Ishikawa (cell line): ENCODE measurements around the gene NOP14.
A peak's percentile ranks its signal among the peaks of the same experiment; 100 is the strongest.

Source experiments
- CEBPB ChIP-seq: IDR thresholded peaks from 2 replicates; pipeline ENCODE4 v1.6.1; 2012
- CREB1 ChIP-seq: IDR thresholded peaks from 2 replicates; pipeline ENCODE4 v1.6.1; 2012; ENCODE audit warnings: low read depth
- EGR1 ChIP-seq: IDR thresholded peaks from 2 replicates; pipeline ENCODE4 v1.6.1; 2012
- EP300 ChIP-seq: IDR thresholded peaks from 2 replicates; pipeline ENCODE4 v1.6.1; 2012; ENCODE audit warnings: borderline replicate concordance
- FOXM1 ChIP-seq: IDR thresholded peaks from 2 replicates; pipeline ENCODE4 v1.6.1; 2012; ENCODE audit warnings: low read depth, borderline replicate concordance
- NFIC ChIP-seq: IDR thresholded peaks from 2 replicates; pipeline ENCODE4 v1.6.1; 2012
- RAD21 ChIP-seq: IDR thresholded peaks from 2 replicates; pipeline ENCODE4 v1.6.1; 2012; ENCODE audit warnings: low read depth
- TAF1 ChIP-seq: IDR thresholded peaks from 2 replicates; pipeline ENCODE4 v1.6.1; 2012; ENCODE audit warnings: low read depth, mild to moderate bottlenecking
- TCF12 ChIP-seq: IDR thresholded peaks from 2 replicates; pipeline ENCODE4 v1.6.1; 2012; ENCODE audit warnings: low read depth
- TEAD4 ChIP-seq: IDR thresholded peaks from 2 replicates; pipeline ENCODE4 v1.6.1; 2012
- YY1 ChIP-seq: IDR thresholded peaks from 2 replicates; pipeline ENCODE4 v1.6.1; 2012; ENCODE audit warnings: low read depth
- ZBTB7A ChIP-seq: IDR thresholded peaks from 2 replicates; pipeline ENCODE4 v1.6.1; 2012; ENCODE audit warnings: low read depth
- TF ChIP-seq, protein P1 (sequence below): IDR thresholded peaks from 2 replicates; pipeline ENCODE4 v1.6.1; 2012
- TF ChIP-seq, protein P2 (sequence below): IDR thresholded peaks from 2 replicates; pipeline ENCODE4 v1.6.1; 2012
- TF ChIP-seq, protein P3 (sequence below): IDR thresholded peaks from 2 replicates; pipeline ENCODE4 v1.6.1; 2012; ENCODE audit warnings: low read depth, mild to moderate bottlenecking

The NOP14 gene

DNA sequence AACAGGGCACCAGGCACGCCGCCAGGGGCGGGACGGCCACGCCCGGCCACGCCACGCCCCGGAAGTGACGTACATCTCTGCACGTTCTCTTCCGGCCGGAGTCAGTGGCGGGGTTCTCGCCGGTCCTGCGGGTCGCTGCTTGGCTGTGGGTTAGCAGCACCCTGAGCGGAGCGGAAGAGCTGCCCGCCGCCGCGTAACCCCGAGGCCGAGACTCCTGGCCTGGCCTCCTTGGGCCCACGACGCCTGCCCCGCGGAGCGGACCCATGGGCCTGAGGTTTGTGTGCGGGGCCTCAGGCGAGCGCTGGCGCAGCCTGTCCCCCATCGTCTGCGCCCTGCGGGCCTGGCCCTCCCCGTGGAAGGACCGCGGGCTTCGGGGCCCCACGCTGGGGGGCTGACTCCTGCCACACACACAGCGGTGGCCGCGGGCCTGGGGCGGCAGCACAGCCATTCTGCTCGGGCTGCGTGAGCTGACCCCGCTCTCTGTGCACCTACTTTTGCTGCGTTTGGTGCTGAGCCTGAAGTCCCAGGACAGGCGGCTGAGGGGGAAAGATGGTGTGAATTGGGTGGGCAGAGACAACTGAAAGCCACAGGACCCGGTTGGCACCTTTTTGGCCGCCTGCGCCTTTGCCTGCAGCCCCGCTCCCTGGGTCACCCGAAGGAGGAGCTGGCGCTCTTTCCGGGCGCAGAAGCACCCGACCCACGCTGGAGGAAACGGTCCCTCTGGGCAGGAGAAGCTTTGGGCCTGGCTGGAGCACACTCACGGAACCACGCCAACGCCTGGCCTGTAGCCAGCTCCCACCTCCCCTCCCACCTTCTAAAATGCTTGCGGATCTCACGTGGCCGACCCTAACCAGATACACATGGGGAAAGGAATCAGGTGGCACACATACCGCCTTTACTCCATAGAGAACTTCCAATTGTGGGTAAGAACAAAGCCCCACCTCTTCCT, 28.1 kb downstream of the NOP14 start:
- TF ChIP-seq, protein P1, sequence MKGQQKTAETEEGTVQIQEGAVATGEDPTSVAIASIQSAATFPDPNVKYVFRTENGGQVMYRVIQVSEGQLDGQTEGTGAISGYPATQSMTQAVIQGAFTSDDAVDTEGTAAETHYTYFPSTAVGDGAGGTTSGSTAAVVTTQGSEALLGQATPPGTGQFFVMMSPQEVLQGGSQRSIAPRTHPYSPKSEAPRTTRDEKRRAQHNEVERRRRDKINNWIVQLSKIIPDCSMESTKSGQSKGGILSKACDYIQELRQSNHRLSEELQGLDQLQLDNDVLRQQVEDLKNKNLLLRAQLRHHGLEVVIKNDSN = 0 out of 2 replicates have a peak, but pooled peaks have one; percentile 21
- TF ChIP-seq FOXM1 = no peak
- TF ChIP-seq NFIC = peak; percentile 39; the same call in 1 of the 2 replicates
- no peak for TF ChIP-seq ZBTB7A
- no peak for TF ChIP-seq RAD21
- TF ChIP-seq EGR1 = no peak
- TF ChIP-seq TAF1 = peak; percentile 89
- peak; percentile 59; the same call in 1 of the 2 replicates for TF ChIP-seq CREB1
- TF ChIP-seq, protein P2, sequence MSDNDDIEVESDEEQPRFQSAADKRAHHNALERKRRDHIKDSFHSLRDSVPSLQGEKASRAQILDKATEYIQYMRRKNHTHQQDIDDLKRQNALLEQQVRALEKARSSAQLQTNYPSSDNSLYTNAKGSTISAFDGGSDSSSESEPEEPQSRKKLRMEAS = peak; percentile 63; the same call in 1 of the 2 replicates
- TF ChIP-seq EP300 = no peak
- TF ChIP-seq, protein P3, sequence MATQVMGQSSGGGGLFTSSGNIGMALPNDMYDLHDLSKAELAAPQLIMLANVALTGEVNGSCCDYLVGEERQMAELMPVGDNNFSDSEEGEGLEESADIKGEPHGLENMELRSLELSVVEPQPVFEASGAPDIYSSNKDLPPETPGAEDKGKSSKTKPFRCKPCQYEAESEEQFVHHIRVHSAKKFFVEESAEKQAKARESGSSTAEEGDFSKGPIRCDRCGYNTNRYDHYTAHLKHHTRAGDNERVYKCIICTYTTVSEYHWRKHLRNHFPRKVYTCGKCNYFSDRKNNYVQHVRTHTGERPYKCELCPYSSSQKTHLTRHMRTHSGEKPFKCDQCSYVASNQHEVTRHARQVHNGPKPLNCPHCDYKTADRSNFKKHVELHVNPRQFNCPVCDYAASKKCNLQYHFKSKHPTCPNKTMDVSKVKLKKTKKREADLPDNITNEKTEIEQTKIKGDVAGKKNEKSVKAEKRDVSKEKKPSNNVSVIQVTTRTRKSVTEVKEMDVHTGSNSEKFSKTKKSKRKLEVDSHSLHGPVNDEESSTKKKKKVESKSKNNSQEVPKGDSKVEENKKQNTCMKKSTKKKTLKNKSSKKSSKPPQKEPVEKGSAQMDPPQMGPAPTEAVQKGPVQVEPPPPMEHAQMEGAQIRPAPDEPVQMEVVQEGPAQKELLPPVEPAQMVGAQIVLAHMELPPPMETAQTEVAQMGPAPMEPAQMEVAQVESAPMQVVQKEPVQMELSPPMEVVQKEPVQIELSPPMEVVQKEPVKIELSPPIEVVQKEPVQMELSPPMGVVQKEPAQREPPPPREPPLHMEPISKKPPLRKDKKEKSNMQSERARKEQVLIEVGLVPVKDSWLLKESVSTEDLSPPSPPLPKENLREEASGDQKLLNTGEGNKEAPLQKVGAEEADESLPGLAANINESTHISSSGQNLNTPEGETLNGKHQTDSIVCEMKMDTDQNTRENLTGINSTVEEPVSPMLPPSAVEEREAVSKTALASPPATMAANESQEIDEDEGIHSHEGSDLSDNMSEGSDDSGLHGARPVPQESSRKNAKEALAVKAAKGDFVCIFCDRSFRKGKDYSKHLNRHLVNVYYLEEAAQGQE = no peak
- no peak for TF ChIP-seq TEAD4
- no peak for TF ChIP-seq YY1
- no peak for TF ChIP-seq CEBPB
- no peak; the same call in 1 of the 2 replicates for TF ChIP-seq TCF12

DNA sequence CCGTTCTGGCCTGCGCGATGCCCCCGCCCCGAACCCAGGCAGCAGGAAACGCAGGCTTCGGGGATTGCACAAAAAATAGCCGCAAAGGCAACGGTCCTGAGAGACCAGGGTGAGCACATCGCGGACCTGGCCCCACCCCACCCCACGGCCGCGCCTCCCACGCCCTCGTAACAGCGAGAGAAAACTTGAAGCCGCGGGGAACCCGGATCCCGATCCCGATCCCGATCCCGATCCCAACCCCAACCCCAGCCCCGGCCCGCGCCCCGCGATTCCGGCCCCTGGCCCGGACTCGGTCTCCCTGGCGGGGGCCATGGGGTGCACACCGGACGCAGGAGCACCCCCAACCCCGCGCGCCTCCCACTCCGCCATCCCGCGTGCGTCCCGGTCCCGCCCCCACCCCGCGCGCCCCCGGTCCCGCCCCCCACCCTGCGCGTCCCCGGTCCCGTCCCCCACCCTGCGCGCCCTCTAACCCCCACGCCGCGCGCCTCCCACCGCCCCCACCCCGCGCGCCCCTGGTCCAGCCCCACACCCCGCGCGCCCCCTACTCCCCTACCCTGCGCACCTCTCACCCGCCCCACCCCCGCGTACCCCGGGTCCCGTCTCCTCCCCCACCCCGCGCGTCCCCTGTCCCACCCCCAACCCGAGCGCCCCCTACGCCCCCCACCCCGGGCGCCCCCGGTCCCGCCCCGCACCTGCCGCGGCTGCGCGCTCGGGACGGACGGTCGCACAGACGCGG, 29.0 kb downstream of the NOP14 start:
- TF ChIP-seq FOXM1 (no peak), EGR1 (peak; percentile 37; the same call in 1 of the 2 replicates), ZBTB7A (no peak; the same call in 1 of the 2 replicates), EP300 (no peak)

DNA sequence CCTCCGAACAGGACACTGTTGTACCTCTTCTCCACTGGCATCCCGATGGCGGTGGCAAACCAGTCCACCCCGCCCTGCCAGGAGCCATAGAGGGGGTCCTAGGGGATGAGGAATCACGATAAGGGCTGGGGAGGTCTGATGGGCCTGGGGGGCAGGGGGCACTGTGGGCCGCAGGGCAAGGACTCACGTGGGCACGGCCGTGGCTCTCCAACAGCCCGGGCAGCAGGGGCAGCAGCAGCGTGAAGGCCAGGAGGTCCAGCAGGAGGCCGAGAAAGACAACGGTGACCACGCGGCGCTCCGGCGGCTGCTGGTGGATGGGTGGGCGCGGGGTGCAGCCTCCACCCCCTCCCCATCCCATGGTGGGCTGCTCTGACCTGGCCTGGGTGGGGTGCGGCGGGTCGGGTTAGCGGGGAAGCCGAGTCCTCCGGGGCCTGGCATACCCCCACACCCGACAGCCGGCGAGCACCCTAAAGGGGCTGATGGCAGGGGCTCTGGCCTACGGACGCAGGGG, 29.6 kb downstream of the NOP14 start:
- TF ChIP-seq, protein P2 = no peak
- TF ChIP-seq ZBTB7A = peak; percentile 90; the same call in 1 of the 2 replicates

DNA sequence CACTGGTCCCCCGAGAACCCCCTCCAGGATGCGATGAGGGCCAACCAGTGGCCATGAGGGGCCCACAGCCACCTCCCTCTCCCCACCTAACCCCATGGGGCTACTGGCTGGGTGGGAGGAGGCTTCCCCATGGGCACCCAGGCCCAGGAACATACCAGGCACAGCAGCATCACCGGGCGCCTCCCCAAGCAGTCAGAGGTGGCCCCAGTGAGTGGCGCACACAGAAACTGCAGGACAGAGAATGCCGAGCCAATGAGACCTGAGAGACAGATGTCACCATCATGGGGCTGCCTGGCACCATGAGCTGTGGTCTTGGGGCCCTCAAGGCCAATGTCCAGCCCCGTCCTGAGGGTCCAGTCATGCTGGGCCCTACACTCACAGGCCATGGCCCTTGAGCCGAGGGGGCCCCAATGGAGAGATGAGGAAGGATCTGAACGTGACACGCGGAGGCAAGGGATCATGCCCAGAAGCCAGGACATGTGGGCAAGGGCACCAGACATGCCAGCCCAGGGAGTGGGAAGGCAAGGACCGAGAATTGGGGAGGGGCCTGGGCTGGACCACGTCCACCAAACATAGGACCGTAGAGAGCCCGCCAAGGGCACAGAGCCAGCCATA, 30.1 kb downstream of the NOP14 start:
- TF ChIP-seq RAD21 (no peak), ZBTB7A (no peak), TEAD4 (no peak), TAF1 (no peak), CEBPB (no peak), YY1 (no peak), CREB1 (no peak), NFIC (no peak), EGR1 (no peak), EP300 (no peak), TCF12 (no peak)
- TF ChIP-seq, protein P1 = no peak
- TF ChIP-seq, protein P3 = no peak
- TF ChIP-seq, protein P2 = no peak
